ENCODE data around the gene POMT1. TPM values are rescaled to one million over a fixed set of nuclear protein-coding genes. Genes with fewer than 3 reads are reported as not detected.

The POMT1 gene
- total RNA-seq, 2 donors from 2014 or later = 30.3 to 43.7 TPM

- DNase-seq (ENCODE audit: low spot score) = no peak
- no peak for ATAC-seq (ENCODE audit: insufficient number of reproducible peaks, low FRiP score, low read depth)
- Histone ChIP-seq H3K27me3 (replicated peaks; ENCODE audit: insufficient read depth) (no peaks in the 10 kb centered on the region), H3K9me3 (no peaks in the 10 kb centered on the region), H3K4me3 (no peak overlapping the region), H3K4me1 (ENCODE audit: control insufficient read depth in 1 of 2, low read depth in 2 of 2) (peaks cover 0 to 16% of the 10 kb centered on the region in 2 donors), H3K27ac (no peak overlapping the region), H3K36me3 (peaks cover 86% of the 10 kb centered on the region)
- TF ChIP-seq CTCF (IDR thresholded peaks at IDR 0.05) = no peak
Measured at GRCh38 chr9:131484560-131485185, 18.0 kb upstream of the POMT1 start.

GRCh38 chr9:131485206-131485605, 17.5 kb upstream of the POMT1 start:
- no peak for TF ChIP-seq CTCF (IDR thresholded peaks at IDR 0.05)
- DNase-seq (ENCODE audit: low spot score) = no peak
- Histone ChIP-seq H3K36me3 (peaks cover 87% of the 10 kb centered on the region), H3K27me3 (replicated peaks; ENCODE audit: insufficient read depth) (no peaks in the 10 kb centered on the region), H3K27ac (no peak overlapping the region), H3K9me3 (no peaks in the 10 kb centered on the region), H3K4me3 (no peak overlapping the region), H3K4me1 (ENCODE audit: control insufficient read depth in 1 of 2, low read depth in 2 of 2) (peaks cover 0 to 16% of the 10 kb centered on the region in 2 donors)
- ATAC-seq (ENCODE audit: insufficient number of reproducible peaks, low FRiP score, low read depth) = no peak

GRCh38 chr9:131485728-131486422, 16.8 kb upstream of the POMT1 start:
- Histone ChIP-seq H3K27me3 (replicated peaks; ENCODE audit: insufficient read depth) (no peaks in the 10 kb centered on the region), H3K4me1 (ENCODE audit: control insufficient read depth in 1 of 2, low read depth in 2 of 2) (peaks cover 0 to 16% of the 10 kb centered on the region in 2 donors), H3K9me3 (no peaks in the 10 kb centered on the region), H3K36me3 (peaks cover 88% of the 10 kb centered on the region), H3K4me3 (no peak overlapping the region), H3K27ac (no peak overlapping the region)
- TF ChIP-seq CTCF (IDR thresholded peaks at IDR 0.05) = no peak
- no peak for ATAC-seq (ENCODE audit: insufficient number of reproducible peaks, low FRiP score, low read depth)
- no peak for DNase-seq (ENCODE audit: low spot score)

- Histone ChIP-seq H3K9me3 (no peaks in the 10 kb centered on the region), H3K27me3 (replicated peaks; ENCODE audit: insufficient read depth) (no peaks in the 10 kb centered on the region), H3K4me1 (ENCODE audit: control insufficient read depth in 1 of 2, low read depth in 2 of 2) (peaks cover 0 to 16% of the 10 kb centered on the region in 2 donors), H3K4me3 (no peak overlapping the region), H3K36me3 (peaks cover 94% of the 10 kb centered on the region), H3K27ac (no peak overlapping the region)
- ATAC-seq (ENCODE audit: insufficient number of reproducible peaks, low FRiP score, low read depth) = no peak
- no peak for TF ChIP-seq CTCF (IDR thresholded peaks at IDR 0.05)
- DNase-seq (ENCODE audit: low spot score) = no peak
Measured at GRCh38 chr9:131487001-131487400, 15.7 kb upstream of the POMT1 start.

- Histone ChIP-seq H3K27me3 (replicated peaks; ENCODE audit: insufficient read depth) (no peaks in the 10 kb centered on the region), H3K4me3 (no peak overlapping the region), H3K4me1 (ENCODE audit: control insufficient read depth in 1 of 2, low read depth in 2 of 2) (peaks cover 0 to 13% of the 10 kb centered on the region in 2 donors), H3K27ac (no peak overlapping the region), H3K9me3 (no peaks in the 10 kb centered on the region), H3K36me3 (peaks cover 94% of the 10 kb centered on the region)
- no peak for ATAC-seq (ENCODE audit: insufficient number of reproducible peaks, low FRiP score, low read depth)
- TF ChIP-seq CTCF (IDR thresholded peaks at IDR 0.05) = no peak
- DNase-seq (ENCODE audit: low spot score) = no peak
Measured at GRCh38 chr9:131487621-131488031, 15.1 kb upstream of the POMT1 start.

Measured in thoracic aorta (tissue), 2 donors.